PC-3 (cell line): ENCODE measurements around the gene L3MBTL2. TPM values are rescaled to one million over a fixed set of nuclear protein-coding genes. Genes with fewer than 3 reads are reported as not detected.

Source experiments
- ATAC-seq: fragments of 200-7000 bp; cut with Tn5 transposase; 2 replicates; pipeline ENCODE4 v1.9.1; 2020; ENCODE audit warnings: mild to moderate bottlenecking, moderate library complexity
- Bru-seq: library from RNA; stranded (reverse); fragments of 400-500 nt; gene quantifications from one replicate; lab custom pipeline; 2021; lab: Mats Ljungman, UMichigan
- BruChase-seq, 2 experiments: library from RNA; stranded (reverse); fragments of 400-500 nt; gene quantifications; one replicate each; lab custom pipeline; 2021; lab: Mats Ljungman, UMichigan
- BruUV-seq: library from RNA; stranded (reverse); fragments of 400-500 nt; replicated peaks from 2 replicates; lab custom pipeline; 2021; lab: Mats Ljungman, UMichigan
- CTCF ChIA-PET: fragments of 300-600 bp; sonication (Branson Sonifier 250); formaldehyde crosslinking; loops from one replicate; lab custom pipeline; 2022; ENCODE audit warnings: antibody characterized with exemption; lab: Charles Lee
- POLR2A ChIA-PET: fragments of 300-600 bp; sonication (Branson Sonifier 250); formaldehyde crosslinking; loops from one replicate; lab custom pipeline; 2022; ENCODE audit warnings: antibody characterized with exemption; ENCODE audit not compliant: unreplicated experiment; lab: Charles Lee
- DNase-seq: peaks from one replicate; pipeline ENCODE4 v3.0.0-alpha.2; 2015
- H2AFZ ChIP-seq: fragments of 300-600 bp; sonication (generic); 2 replicates; pipeline ENCODE4 v1.6.0; 2016; ENCODE audit warnings: antibody characterized with exemption, low read length
- H3F3A ChIP-seq: fragments of 300-600 bp; sonication (generic); one replicate; pipeline ENCODE4 v1.6.0; 2017; ENCODE audit warnings: antibody characterized with exemption, low read length, control low read depth, mild to moderate bottlenecking; ENCODE audit not compliant: unreplicated experiment
- H3K27ac ChIP-seq: fragments of 300-600 bp; sonication (generic); 2 replicates; pipeline ENCODE4 v1.5.1; 2016; ENCODE audit warnings: mild to moderate bottlenecking, low read length
- H3K27me3 ChIP-seq: fragments of 300-600 bp; sonication (generic); 2 replicates; pipeline ENCODE4 v1.6.1; 2016; ENCODE audit warnings: low read length, mixed read lengths
- H3K36me3 ChIP-seq: fragments of 300-600 bp; sonication (generic); 2 replicates; pipeline ENCODE4 v1.6.1; 2016; ENCODE audit warnings: low read depth, mixed run types, low read length, mixed read lengths
- H3K4me1 ChIP-seq: fragments of 300-600 bp; sonication (generic); 2 replicates; pipeline ENCODE4 v1.5.1; 2016; ENCODE audit warnings: low read length; ENCODE audit not compliant: insufficient read depth
- H3K4me2 ChIP-seq: fragments of 300-600 bp; sonication (generic); 2 replicates; pipeline ENCODE4 v1.6.0; 2016; ENCODE audit warnings: low read length
- H3K4me3 ChIP-seq: fragments of 300-600 bp; sonication (generic); 2 replicates; pipeline ENCODE4 v1.5.1; 2016; ENCODE audit warnings: mild to moderate bottlenecking, low read length, mixed read lengths
- H3K79me2 ChIP-seq: fragments of 300-600 bp; sonication (generic); 2 replicates; pipeline ENCODE4 v1.6.1; 2017; ENCODE audit warnings: low read length, mixed read lengths
- H3K9ac ChIP-seq: fragments of 300-600 bp; sonication (generic); 2 replicates; pipeline ENCODE4 v1.6.0; 2016; ENCODE audit warnings: mild to moderate bottlenecking, low read length
- H3K9me2 ChIP-seq: fragments of 300-600 bp; sonication (generic); replicated peaks from 2 replicates; pipeline ENCODE4 v1.6.1; 2016; ENCODE audit warnings: mixed run types, low read length, mixed read lengths
- H3K9me3 ChIP-seq: fragments of 300-600 bp; sonication (generic); 2 replicates; pipeline ENCODE4 v1.6.1; 2016; ENCODE audit warnings: low read length, mixed read lengths
- H4K20me1 ChIP-seq: fragments of 300-600 bp; sonication (generic); 2 replicates; pipeline ENCODE4 v1.6.1; 2016; ENCODE audit warnings: low read length, mixed read lengths
- CTCF ChIP-seq: fragments of 300-600 bp; sonication (generic); conservative IDR thresholded peaks from 2 replicates; pipeline ENCODE4 v1.5.1; 2017; ENCODE audit warnings: antibody characterized with exemption, low read depth, mild to moderate bottlenecking, low read length
- EZH2 ChIP-seq: fragments of 300-600 bp; sonication (generic); IDR thresholded peaks from one replicate; pipeline ENCODE4 v1.6.1; 2017; ENCODE audit warnings: antibody characterized with exemption, mild to moderate bottlenecking, low read length; ENCODE audit not compliant: unreplicated experiment
- EZH2phosphoT487 ChIP-seq: fragments of 300-600 bp; sonication (generic); IDR thresholded peaks from 2 replicates; pipeline ENCODE4 v1.6.1; 2018; ENCODE audit warnings: mild to moderate bottlenecking, antibody characterized with exemption, low read length, borderline replicate concordance
- intact Hi-C: fragments of 100-400 bp; cut with micrococcal nuclease; formaldehyde crosslinking; loops from 2 replicates; pipeline ENCODE4 v1.9.0; 2023
- long read RNA-seq: library from polyadenylated mRNA; unstranded; transcript quantifications from one replicate; pipeline ENCODE4 v2.0.0, GENCODE V29; 2021; ENCODE audit not compliant: unreplicated experiment
- total RNA-seq: library from RNA; depleted of rRNA; stranded (reverse); fragments of >200 nt; gene quantifications from 2 replicates; pipeline ENCODE4 v1.2.3, GENCODE V29; 2014; rRNA removed

L3MBTL2 gene
- 22.7 and 33.8 TPM in 2 replicates for total RNA-seq
- Bru-seq, nascent RNA: percentile 62 among the genes with signal in this experiment
- BruChase-seq, experiment 1, labeled RNA remaining after a 6-hour chase: percentile 81 among the genes with signal in this experiment
- BruChase-seq, experiment 2, labeled RNA remaining after a 2-hour chase: percentile 76 among the genes with signal in this experiment
- long read RNA-seq, transcript L3MBTL2-201 (17 exons, 3,296 nt): major isoform, 20 of 58 reads
- long read RNA-seq, partial matches to known transcripts: 26 of 58 reads
- long read RNA-seq, other reads (novel, unspliced or antisense): 11 of 58 reads

DNA sequence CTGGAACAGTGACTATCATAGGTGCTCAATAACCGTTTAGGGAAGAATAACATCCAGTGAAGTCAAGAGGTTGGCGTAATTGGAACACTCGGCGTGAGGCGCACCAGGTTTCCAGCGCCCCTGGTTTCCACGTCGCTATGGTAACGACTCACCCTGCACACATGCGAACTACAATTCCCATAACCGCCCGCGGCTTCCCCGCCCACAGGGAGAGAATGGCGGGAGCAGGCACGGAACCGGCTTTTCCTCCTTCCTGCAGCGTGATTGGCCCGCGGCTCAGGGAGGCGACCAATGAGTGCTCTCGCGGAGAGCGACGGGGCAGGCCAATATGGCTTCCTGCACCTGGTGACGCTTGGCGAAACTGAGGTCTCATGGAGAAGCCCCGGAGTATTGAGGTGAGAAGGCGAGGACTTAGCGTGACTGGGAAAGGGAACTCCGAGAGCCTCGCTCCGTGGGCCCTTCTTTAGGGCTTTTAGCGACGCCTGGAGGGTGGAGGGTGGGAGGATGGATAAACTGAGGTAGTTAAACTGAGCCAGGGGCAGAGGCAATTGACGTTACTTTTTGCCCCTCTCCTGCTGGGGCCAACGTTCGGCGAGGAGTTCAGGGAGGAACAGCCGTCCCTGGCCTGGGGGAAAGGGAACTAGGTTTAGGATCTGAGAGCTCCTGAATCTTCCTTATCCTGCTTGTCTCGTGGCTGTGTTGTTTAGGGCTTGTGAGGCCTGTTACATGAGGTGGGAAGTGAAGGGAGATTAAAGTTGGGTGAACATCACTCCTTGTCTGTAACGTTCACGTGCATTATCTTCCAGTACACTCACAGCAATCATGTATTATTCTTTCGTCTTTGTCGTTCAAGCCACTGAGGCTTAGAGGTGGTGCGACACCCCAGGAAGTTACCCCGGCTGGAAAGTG lies at the start of gene L3MBTL2:
L3MBTL2 (plus strand) TSS at position 321 of the 909 bp plus-strand sequence; CDS start at position 372, 51 bp downstream.
- POLR2A ChIA-PET: no interaction called here
- TF ChIP-seq CTCF (no peak), EZH2phosphoT487 (no peak), EZH2 (no peak)
- peak within 1 kb of the TSS; percentile 88 for H3K4me2 ChIP-seq
- DNase-seq: peak; percentile 95
- H3K4me3 ChIP-seq: peak within 1 kb of the TSS; percentile 89
- peaks cover 24% of the 10 kb centered on the region for H3K79me2 ChIP-seq
- H4K20me1 ChIP-seq: no peaks in the 10 kb centered on the region
- intact Hi-C loops: no loop called here
- H3F3A ChIP-seq: no peaks in the 10 kb centered on the region
- no peaks in the 10 kb centered on the region for H3K4me1 ChIP-seq
- TSS peak; percentile 84 for BruUV-seq
- H3K27me3 ChIP-seq: no peaks in the 10 kb centered on the region
- peak within 1 kb of the TSS; percentile 86 for H2AFZ ChIP-seq
- no peaks in the 10 kb centered on the region for H3K36me3 ChIP-seq
- peak within 1 kb of the TSS; percentile 93 for H3K9ac ChIP-seq
- H3K9me2 ChIP-seq: no peaks in the 10 kb centered on the region
- CTCF ChIA-PET: no interaction called here
- peak; percentile 100 for ATAC-seq
- H3K9me3 ChIP-seq: no peaks in the 10 kb centered on the region
- H3K27ac ChIP-seq: peak within 1 kb of the TSS; percentile 40

DNA sequence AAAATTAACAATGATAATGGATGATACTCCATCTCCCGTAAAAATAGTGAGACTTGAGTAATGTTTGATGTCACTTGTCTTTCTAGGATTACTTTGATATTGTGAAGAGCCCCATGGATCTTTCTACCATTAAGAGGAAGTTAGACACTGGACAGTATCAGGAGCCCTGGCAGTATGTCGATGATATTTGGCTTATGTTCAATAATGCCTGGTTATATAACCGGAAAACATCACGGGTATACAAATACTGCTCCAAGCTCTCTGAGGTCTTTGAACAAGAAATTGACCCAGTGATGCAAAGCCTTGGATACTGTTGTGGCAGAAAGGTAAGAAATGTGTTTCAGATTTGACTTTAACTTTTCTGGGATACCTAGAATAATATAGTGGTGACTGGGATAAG lies 48.0 kb upstream of the L3MBTL2 start:
- POLR2A ChIA-PET: no interaction called here
- no peaks in the 10 kb centered on the region for H3K9me3 ChIP-seq
- intact Hi-C loops: no loop called here
- DNase-seq (no peak), ATAC-seq (no peak)
- no TSS peak for BruUV-seq
- no peak overlapping the region for H3K27ac ChIP-seq
- no peaks in the 10 kb centered on the region for H4K20me1 ChIP-seq
- H3K27me3 ChIP-seq: no peaks in the 10 kb centered on the region
- no peaks in the 10 kb centered on the region for H3K4me1 ChIP-seq
- H3K9me2 ChIP-seq: no peaks in the 10 kb centered on the region
- no peaks in the 10 kb centered on the region for H3K79me2 ChIP-seq
- CTCF ChIA-PET: no interaction called here
- no peak overlapping the region for H3K4me3 ChIP-seq
- H3K4me2 ChIP-seq: no peak overlapping the region
- H3F3A ChIP-seq: no peaks in the 10 kb centered on the region
- H2AFZ ChIP-seq: no peak overlapping the region
- no peak overlapping the region for H3K9ac ChIP-seq
- TF ChIP-seq CTCF (no peak), EZH2 (no peak), EZH2phosphoT487 (no peak)
- H3K36me3 ChIP-seq: peaks cover 68% of the 10 kb centered on the region
